PFSK-1 (cell line): Measurements from ENCODE around the gene STON1.

Source experiments
- FOXP2 ChIP-seq: optimal IDR thresholded peaks from 2 replicates; pipeline ENCODE3; 2011; ENCODE audit warnings: borderline replicate concordance, control low read depth, inconsistent platforms; ENCODE audit not compliant: insufficient read depth; ENCODE audit errors: extremely low read length, extremely low read depth
- POLR2AphosphoS5 ChIP-seq: IDR thresholded peaks from 2 replicates; pipeline ENCODE4 v1.6.1; 2012; ENCODE audit warnings: low read depth, mild to moderate bottlenecking, control low read depth, low read length, moderate library complexity
- SIN3A ChIP-seq: IDR thresholded peaks from 2 replicates; pipeline ENCODE4 v1.6.1; 2012; ENCODE audit warnings: mild to moderate bottlenecking, low read length, moderate library complexity, borderline replicate concordance; ENCODE audit not compliant: insufficient read depth
- TAF1 ChIP-seq: IDR thresholded peaks from 2 replicates; pipeline ENCODE4 v1.6.1; 2012; ENCODE audit warnings: low read length, control low read depth, borderline replicate concordance; ENCODE audit not compliant: insufficient read depth
- TF ChIP-seq, protein P1 (sequence below), 2 experiments: IDR thresholded peaks; 2 replicates each; pipeline versions ENCODE4 v1.6.1 to v1.8.0; 2011 to 2012; ENCODE audit warnings: low read depth in 2 of 2, low read length in 2 of 2, control low read depth in 1 of 2, inconsistent platforms in 1 of 2, mild to moderate bottlenecking in 1 of 2, moderate library complexity in 1 of 2; ENCODE audit not compliant: insufficient read depth in 1 of 2

The STON1 gene

DNA sequence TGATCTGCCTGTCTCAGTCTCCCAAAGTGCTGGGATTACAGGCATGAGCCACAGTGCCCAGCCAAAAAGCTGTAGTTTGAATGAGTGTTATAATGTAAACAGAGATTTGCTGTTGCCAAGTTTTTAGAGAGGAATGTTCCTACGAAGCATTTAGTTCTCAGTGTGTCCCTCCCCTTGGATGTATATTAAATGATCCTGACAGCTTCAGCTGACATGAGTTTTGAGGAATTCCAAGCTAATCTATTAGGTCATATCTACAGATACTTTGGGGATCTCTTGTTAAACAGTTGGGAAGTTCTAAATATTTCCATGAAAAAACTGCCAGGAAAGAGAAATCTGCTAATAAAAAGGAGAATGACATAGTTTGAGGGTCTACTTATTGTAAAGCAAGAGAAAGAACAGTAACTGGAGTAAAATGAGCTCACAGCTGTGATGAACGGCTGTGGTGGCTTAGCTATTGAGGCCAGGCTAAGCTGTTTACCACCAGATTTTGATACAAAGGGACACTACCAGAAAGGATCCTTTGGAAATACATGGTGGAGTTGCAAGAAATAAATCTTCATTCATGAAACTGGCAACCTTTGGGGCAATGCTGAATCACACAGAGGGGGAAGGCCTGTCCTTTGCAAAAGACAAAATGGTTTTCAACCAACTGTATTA, 2.6 kb upstream of the STON1 start:
- TF ChIP-seq TAF1 = no peak
- TF ChIP-seq SIN3A = no peak
- TF ChIP-seq, protein P1, sequence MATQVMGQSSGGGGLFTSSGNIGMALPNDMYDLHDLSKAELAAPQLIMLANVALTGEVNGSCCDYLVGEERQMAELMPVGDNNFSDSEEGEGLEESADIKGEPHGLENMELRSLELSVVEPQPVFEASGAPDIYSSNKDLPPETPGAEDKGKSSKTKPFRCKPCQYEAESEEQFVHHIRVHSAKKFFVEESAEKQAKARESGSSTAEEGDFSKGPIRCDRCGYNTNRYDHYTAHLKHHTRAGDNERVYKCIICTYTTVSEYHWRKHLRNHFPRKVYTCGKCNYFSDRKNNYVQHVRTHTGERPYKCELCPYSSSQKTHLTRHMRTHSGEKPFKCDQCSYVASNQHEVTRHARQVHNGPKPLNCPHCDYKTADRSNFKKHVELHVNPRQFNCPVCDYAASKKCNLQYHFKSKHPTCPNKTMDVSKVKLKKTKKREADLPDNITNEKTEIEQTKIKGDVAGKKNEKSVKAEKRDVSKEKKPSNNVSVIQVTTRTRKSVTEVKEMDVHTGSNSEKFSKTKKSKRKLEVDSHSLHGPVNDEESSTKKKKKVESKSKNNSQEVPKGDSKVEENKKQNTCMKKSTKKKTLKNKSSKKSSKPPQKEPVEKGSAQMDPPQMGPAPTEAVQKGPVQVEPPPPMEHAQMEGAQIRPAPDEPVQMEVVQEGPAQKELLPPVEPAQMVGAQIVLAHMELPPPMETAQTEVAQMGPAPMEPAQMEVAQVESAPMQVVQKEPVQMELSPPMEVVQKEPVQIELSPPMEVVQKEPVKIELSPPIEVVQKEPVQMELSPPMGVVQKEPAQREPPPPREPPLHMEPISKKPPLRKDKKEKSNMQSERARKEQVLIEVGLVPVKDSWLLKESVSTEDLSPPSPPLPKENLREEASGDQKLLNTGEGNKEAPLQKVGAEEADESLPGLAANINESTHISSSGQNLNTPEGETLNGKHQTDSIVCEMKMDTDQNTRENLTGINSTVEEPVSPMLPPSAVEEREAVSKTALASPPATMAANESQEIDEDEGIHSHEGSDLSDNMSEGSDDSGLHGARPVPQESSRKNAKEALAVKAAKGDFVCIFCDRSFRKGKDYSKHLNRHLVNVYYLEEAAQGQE (IDR thresholded peaks at IDR 0.05; ENCODE audit: insufficient read depth in 1 of 2, low read depth in 2 of 2, low read length in 2 of 2) = no peak
- no peak for TF ChIP-seq POLR2AphosphoS5
- no peak for TF ChIP-seq FOXP2

DNA sequence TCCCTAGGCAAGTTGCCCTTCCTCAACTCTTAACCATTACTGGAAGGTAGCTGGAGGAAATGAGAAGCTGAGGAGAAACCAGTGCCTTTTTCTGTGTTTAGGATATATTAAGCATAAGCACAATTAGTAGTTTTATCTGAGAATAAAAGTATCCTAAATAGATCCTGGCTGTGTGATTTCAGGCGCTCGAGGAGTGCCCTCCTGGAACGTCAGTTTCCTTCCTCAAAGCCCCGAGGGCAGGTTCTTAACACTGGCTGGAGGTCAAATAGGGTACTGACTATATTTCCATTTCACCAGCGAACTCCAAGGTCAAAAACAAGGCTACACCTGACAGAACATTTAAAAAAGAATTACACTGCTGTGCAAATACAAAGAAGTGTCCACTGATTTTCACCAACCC, 1.5 kb upstream of the STON1 start:
- TF ChIP-seq SIN3A = no peak
- TF ChIP-seq, protein P1 (IDR thresholded peaks at IDR 0.05; ENCODE audit: insufficient read depth in 1 of 2, low read depth in 2 of 2, low read length in 2 of 2) = no peak
- no peak for TF ChIP-seq TAF1
- no peak for TF ChIP-seq FOXP2
- no peak for TF ChIP-seq POLR2AphosphoS5

DNA sequence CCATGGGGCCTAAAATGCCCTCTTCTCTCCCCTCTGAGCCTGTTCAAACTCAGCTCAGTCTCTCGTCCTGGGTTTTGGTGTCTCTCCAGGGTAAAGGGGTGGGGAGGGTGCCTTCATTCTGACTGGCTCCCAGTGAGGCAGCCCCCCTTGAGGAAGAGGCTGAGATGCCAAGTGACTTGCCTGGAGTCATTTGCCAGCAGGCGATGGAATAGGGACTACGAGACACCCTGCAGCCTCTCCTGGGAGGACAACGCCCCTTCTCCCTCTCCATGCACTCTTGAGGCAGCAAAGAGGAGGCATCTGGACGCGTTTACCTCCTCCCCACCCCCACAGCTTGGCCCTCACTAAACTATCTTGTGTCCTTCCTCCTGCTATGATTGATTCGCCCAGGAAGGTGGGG, 760 bp upstream of the STON1 start:
- TF ChIP-seq FOXP2 (no peak), TAF1 (no peak), SIN3A (no peak), POLR2AphosphoS5 (no peak)
- TF ChIP-seq, protein P1 (IDR thresholded peaks at IDR 0.05; ENCODE audit: insufficient read depth in 1 of 2, low read depth in 2 of 2, low read length in 2 of 2) = no peak

DNA sequence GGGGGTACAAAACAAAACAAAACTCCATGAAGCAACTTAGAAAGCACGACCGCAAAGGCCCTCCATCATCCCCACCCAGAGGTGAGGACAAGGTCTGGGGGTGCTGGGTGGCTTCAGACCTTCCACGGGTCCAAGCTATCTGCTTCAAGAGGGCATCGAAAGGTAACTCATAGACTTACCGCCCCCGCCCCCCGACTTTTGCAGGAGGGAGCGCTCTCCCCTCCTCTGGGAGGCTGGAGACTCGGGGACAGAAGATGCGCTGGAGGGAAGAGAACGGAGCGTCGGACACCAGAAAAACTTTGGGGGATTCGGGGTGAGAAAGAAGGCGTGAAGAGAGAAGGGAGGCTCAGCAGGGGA, 300 bp upstream of the STON1 start:
- TF ChIP-seq POLR2AphosphoS5 (no peak), TAF1 (no peak)

DNA sequence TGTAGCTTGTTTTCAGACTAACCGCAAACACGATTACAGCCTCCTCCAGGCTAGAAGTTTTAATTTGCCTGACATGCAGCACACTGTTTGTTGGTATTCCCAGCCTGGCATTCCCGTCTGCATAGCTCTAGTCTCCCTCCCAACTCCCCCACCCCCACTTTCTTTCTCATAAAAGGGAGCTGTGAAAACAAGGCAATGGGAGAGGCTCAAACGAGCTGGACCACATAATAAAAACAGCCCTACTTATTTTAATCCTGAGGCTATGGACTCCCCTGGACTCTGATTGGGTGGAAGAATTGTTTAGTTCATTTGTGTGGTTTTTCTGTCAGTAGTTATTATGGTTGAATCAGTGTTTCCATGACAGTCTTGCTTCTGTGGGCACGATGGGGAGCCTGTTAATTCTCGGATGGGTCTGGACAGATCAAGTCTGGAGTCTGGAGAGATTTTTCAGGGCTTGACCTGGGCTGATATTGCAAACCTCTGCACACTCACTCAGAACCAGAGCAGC, 1.2 kb downstream of the STON1 start:
- TF ChIP-seq SIN3A (no peak), POLR2AphosphoS5 (no peak), TAF1 (no peak), FOXP2 (no peak)
- TF ChIP-seq, protein P1 (IDR thresholded peaks at IDR 0.05; ENCODE audit: insufficient read depth in 1 of 2, low read depth in 2 of 2, low read length in 2 of 2) = no peak
